B cell (primary cell): ENCODE data around the gene SRSF2. TPM values are rescaled to one million over a fixed set of nuclear protein-coding genes. Genes with fewer than 3 reads are reported as not detected.

Source experiments
- ATAC-seq: fragments of 200-7000 bp; cut with Tn5 transposase; one replicate; pipeline ENCODE4 v1.10.0; 2021; ENCODE audit warnings: low read depth, mild to moderate bottlenecking, moderate number of reproducible peaks, moderate library complexity
- CTCF ChIA-PET: fragments of 350-600 bp; sonication (Branson Sonifier 250); formaldehyde crosslinking; loops from one replicate; lab custom pipeline; 2021; ENCODE audit warnings: antibody characterized with exemption, inconsistent platforms; lab: Charles Lee
- POLR2A ChIA-PET: fragments of 350-600 bp; sonication (Branson Sonifier 250); formaldehyde crosslinking; loops from one replicate; lab custom pipeline; 2021; ENCODE audit warnings: antibody characterized with exemption; lab: Charles Lee
- DNase-seq: peaks from one replicate; pipeline ENCODE4 v3.0.0; 2013
- H2AFZ ChIP-seq: 2 replicates; pipeline ENCODE4 v1.6.1; 2012; ENCODE audit warnings: mild to moderate bottlenecking, low read depth, low read length; ENCODE audit not compliant: insufficient read depth, poor library complexity, severe bottlenecking
- H3K27ac ChIP-seq, 2 donors: 1 replicate in 1 of 2; 2 replicates in 1 of 2; pipeline ENCODE4 v1.5.1; 2012 to 2013; ENCODE audit warnings: low read length in 2 of 2, mild to moderate bottlenecking in 2 of 2, moderate library complexity in 1 of 2
- H3K27me3 ChIP-seq, 4 experiments: fragments of 200-600 bp in 1 of 4; sonication (generic) in 1 of 4; replicated peaks in 1 of 4; 1 replicate in 2 of 4; 2 replicates in 2 of 4; pipeline versions ENCODE4 v1.6.1 to v1.7.0; 2013 to 2016; ENCODE audit warnings: low read length in 3 of 4, mild to moderate bottlenecking in 2 of 4, mixed read lengths in 1 of 4, moderate library complexity in 1 of 4; ENCODE audit not compliant: insufficient read depth in 4 of 4, control insufficient read depth in 3 of 4; ENCODE audit errors: control extremely low read depth in 1 of 4
- H3K36me3 ChIP-seq, 2 experiments: replicated peaks in 1 of 2; 1 replicate in 1 of 2; 2 replicates in 1 of 2; pipeline versions ENCODE4 v1.6.1 to v1.7.1; 2013; ENCODE audit warnings: low read length in 1 of 2; ENCODE audit not compliant: insufficient read depth in 2 of 2, control insufficient read depth in 1 of 2; ENCODE audit errors: control extremely low read depth in 1 of 2, extremely low read depth in 1 of 2
- H3K4me1 ChIP-seq, 2 donors: fragments of 200-600 bp in 1 of 2; sonication (generic) in 1 of 2; 1 replicate in 1 of 2; 2 replicates in 1 of 2; pipeline versions ENCODE4 v1.5.1 to v1.6.1; 2013 to 2017; ENCODE audit warnings: low read length in 2 of 2; ENCODE audit not compliant: control insufficient read depth in 2 of 2, insufficient read depth in 2 of 2
- H3K4me2 ChIP-seq: replicated peaks from 2 replicates; pipeline ENCODE3; 2012; ENCODE audit warnings: mild to moderate bottlenecking, low read depth, low read length; ENCODE audit not compliant: poor library complexity, severe bottlenecking
- H3K4me3 ChIP-seq, 5 experiments: fragments of 200-600 bp in 1 of 5; sonication (generic) in 1 of 5; 1 replicate in 3 of 5; 2 replicates in 2 of 5; pipeline versions ENCODE4 v1.5.1 to v1.7.0; 2011 to 2016; ENCODE audit warnings: low read length in 4 of 5, mild to moderate bottlenecking in 4 of 5, low read depth in 2 of 5, control low read depth in 1 of 5, moderate library complexity in 1 of 5; ENCODE audit not compliant: insufficient read depth in 1 of 5; ENCODE audit errors: control extremely low read depth in 1 of 5, extremely low read depth in 1 of 5
- H3K79me2 ChIP-seq: fragments of 200-600 bp; sonication (generic); one replicate; pipeline ENCODE4 v1.6.0; 2016; ENCODE audit warnings: low read length; ENCODE audit not compliant: control insufficient read depth, insufficient read depth
- H3K9ac ChIP-seq: fragments of 200-600 bp; sonication (generic); 2 replicates; pipeline ENCODE4 v1.6.1; 2017; ENCODE audit warnings: mild to moderate bottlenecking, low read length, moderate library complexity
- H3K9me3 ChIP-seq, 3 donors: one replicate each; pipeline versions ENCODE4 v1.6.1 to v1.7.1; 2013; ENCODE audit warnings: low read length in 2 of 3; ENCODE audit not compliant: control insufficient read depth in 2 of 3, insufficient read depth in 1 of 3; ENCODE audit errors: control extremely low read depth in 1 of 3
- H4K20me1 ChIP-seq: 2 replicates; pipeline ENCODE4 v1.6.0; 2012; ENCODE audit warnings: mild to moderate bottlenecking, low read length; ENCODE audit not compliant: insufficient read depth, control insufficient read depth, poor library complexity, severe bottlenecking
- H3K27ac Mint-ChIP-seq: one replicate; pipeline ENCODE4 v1.8.0; 2021; ENCODE audit warnings: mixed read lengths
- H3K27me3 Mint-ChIP-seq: one replicate; pipeline ENCODE4 v1.8.0; 2021; ENCODE audit warnings: mixed read lengths
- H3K4me1 Mint-ChIP-seq: one replicate; pipeline ENCODE4 v1.8.0; 2021; ENCODE audit warnings: mixed read lengths
- H3K4me3 Mint-ChIP-seq: one replicate; pipeline ENCODE4 v1.8.0; 2021; ENCODE audit warnings: mixed read lengths
- H3K9me3 Mint-ChIP-seq: one replicate; pipeline ENCODE4 v1.8.0; 2022; ENCODE audit warnings: mixed read lengths; ENCODE audit not compliant: insufficient read depth
- CTCF ChIP-seq: fragments of 200-600 bp; IDR thresholded peaks from one replicate; pipeline ENCODE4 v1.8.0; 2022; ENCODE audit warnings: antibody characterized with exemption, mild to moderate bottlenecking
- EZH2 ChIP-seq: IDR thresholded peaks from 2 replicates; pipeline ENCODE4 v1.6.1; 2012; ENCODE audit warnings: borderline replicate concordance, low read depth, mild to moderate bottlenecking, moderate library complexity, low read length; ENCODE audit not compliant: insufficient read depth, poor library complexity, severe bottlenecking
- WGBS: methylation state at CpG from one replicate; pipeline ENCODE4 v1.1.5; 2013; ENCODE audit warnings: missing lambda C conversion rate; ENCODE audit not compliant: insufficient coverage; 5-methylcytosine and 5-hydroxymethylcytosine counted together
- intact Hi-C: fragments of 100-400 bp; cut with micrococcal nuclease; formaldehyde crosslinking; loops from one replicate; pipeline ENCODE4 v1.10.0; 2022
- polyA plus RNA-seq: library from polyadenylated mRNA; depleted of rRNA; stranded (reverse); fragments of >200 nt; gene quantifications from 2 replicates; pipeline ENCODE4 v1.2.3, GENCODE V29; 2012
- total RNA-seq, 2 donors: library from RNA; stranded (reverse); fragments of 120-200 nt in 1 of 2; gene quantifications; 1 replicate in 1 of 2; 2 replicates in 1 of 2; pipeline versions ENCODE4 v1.2.3 to v1.2.4, GENCODE V29; 2013 to 2022

Gene SRSF2
- total and polyA plus RNA-seq, 2 donors (not counting 1 experiment from before 2014, with no cell fraction given): 362 to 764 TPM

DNA sequence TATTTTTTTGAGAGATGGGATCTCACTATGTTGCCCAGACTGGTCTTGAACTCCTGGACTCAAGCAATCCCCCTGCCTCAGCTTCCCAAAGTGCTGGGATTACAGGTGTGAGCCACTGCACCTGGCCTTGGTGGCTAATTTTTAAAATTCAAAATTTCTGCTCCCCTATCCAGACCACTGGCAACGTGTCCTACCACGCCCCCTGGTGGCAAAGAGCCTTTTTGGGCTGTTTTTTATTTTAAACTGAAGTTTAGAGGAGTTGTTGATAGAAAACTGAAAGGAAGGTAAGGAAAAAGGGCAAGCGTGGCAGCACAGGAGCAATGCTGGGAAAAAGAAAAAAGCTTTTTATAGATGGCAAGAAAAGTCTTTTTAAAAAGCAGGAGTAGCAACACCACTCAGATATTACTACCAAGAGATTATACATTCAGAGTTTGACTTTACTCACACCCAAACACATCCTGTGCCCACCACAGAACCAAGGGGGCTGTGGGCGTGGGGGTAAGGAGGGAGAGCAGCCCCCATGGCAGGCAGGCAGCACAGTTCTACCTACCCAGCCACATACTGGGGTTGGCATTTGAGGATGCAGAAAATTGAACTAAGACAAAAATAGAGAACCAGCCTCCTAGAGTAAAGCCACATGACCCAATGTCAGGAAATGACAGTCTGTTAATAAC is 22.2 kb downstream of the SRSF2 start:
- ChIA-PET CTCF (interaction anchor here (1.0 to 7.4 kb wide), 7 partner anchors 10 to 192 kb away, joined by 3 to 56 read pairs (median 23); partner anchors contain the start of genes JMJD6 and METTL23), POLR2A (no interaction called here)
- TF ChIP-seq CTCF (peak; percentile 91), EZH2 (no peak)
- Histone ChIP-seq H3K9ac (peak overlapping the region; percentile 8), H2AFZ (no peak overlapping the region), H3K36me3 (peaks cover 15 to 45% of the 10 kb centered on the region in 2 experiments), H3K9me3 (no peaks in the 10 kb centered on the region), H3K79me2 (peaks cover 13% of the 10 kb centered on the region), H3K4me1 (peaks cover 22 to 31% of the 10 kb centered on the region in 2 donors), H3K4me3 (peak overlapping the region in 3 of 5 experiments; percentile 11 to 20 (median 12)), H3K4me2 (peak overlapping the region; percentile 64), H3K27ac (peak overlapping the region; percentile 46 to 72), H3K27me3 (no peaks in the 10 kb centered on the region), H4K20me1 (peaks cover 12% of the 10 kb centered on the region)
- intact Hi-C loops: loop anchor here (1.0 to 5.0 kb wide), 3 partner anchors 11 to 192 kb away; partner anchors contain the start of genes JMJD6 and METTL23
- peak; percentile 7 for ATAC-seq
- WGBS: no CpG with 5 or more reads among the region's 4 CpGs
- Mint-ChIP-seq H3K27ac (peak overlapping the region; percentile 21), H3K27me3 (no peaks in the 10 kb centered on the region), H3K4me3 (peak overlapping the region; percentile 62), H3K9me3 (no peaks in the 10 kb centered on the region), H3K4me1 (peaks cover 25% of the 10 kb centered on the region)
- peak; percentile 75 for DNase-seq

DNA sequence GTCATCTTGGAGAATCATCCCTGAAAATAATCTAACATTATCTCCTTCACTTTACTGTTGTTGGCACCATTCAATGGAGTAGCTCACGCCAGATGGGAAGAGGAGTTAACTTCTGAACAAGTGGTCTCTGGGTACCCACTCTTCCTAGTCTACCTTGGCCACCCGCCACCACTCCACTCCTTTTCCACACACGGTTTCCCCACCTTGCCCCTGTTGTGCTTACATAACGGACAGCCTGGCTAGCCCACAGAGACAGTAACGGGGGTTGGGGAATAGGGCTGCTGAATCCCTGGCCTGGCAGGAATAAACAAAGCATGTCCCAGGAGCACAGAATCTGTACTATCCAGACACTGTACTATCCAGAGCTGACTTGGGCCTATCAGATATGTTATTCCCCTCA is 22.8 kb downstream of the SRSF2 start:
- Histone ChIP-seq H4K20me1 (peaks cover 12% of the 10 kb centered on the region), H3K36me3 (peaks cover 15 to 39% of the 10 kb centered on the region in 2 experiments), H3K79me2 (peaks cover 16% of the 10 kb centered on the region), H3K4me3 (no peak overlapping the region), H3K9me3 (no peaks in the 10 kb centered on the region), H3K4me1 (peaks cover 27 to 36% of the 10 kb centered on the region in 2 donors), H3K4me2 (no peak overlapping the region), H2AFZ (no peak overlapping the region), H3K9ac (no peak overlapping the region), H3K27me3 (no peaks in the 10 kb centered on the region), H3K27ac (no peak overlapping the region)
- 93% methylated on average over 5 of the region's 5 CpGs for WGBS
- H3K4me3 Mint-ChIP-seq: no peak overlapping the region
- peaks cover 29% of the 10 kb centered on the region for H3K4me1 Mint-ChIP-seq
- no peaks in the 10 kb centered on the region for H3K9me3 Mint-ChIP-seq
- intact Hi-C loops: loop anchor here (2.0 to 5.0 kb wide), 2 partner anchors 157 to 192 kb away; no protein-coding TSS in a partner anchor
- H3K27ac Mint-ChIP-seq: no peak overlapping the region
- ChIA-PET CTCF (interaction anchor here (1.0 to 7.4 kb wide), 12 partner anchors 11 to 191 kb away, joined by 3 to 56 read pairs (median 10); partner anchors contain the start of genes JMJD6 and METTL23), POLR2A (no interaction called here)
- DNase-seq (no peak), ATAC-seq (no peak)
- no peaks in the 10 kb centered on the region for H3K27me3 Mint-ChIP-seq
- no peak for TF ChIP-seq EZH2
- no peak for TF ChIP-seq CTCF
